Measurements from ENCODE around the gene HNRNPLL. TPM values are rescaled to one million over a fixed set of nuclear protein-coding genes. Genes with fewer than 3 reads are reported as not detected.
A peak's percentile ranks its signal among the peaks of the same experiment; 100 is the strongest.

Gene HNRNPLL
- total RNA-seq, 1 donor from 2014 or later, result 56.8 TPM

- Histone ChIP-seq H3K4me3 (no peak overlapping the region), H3K9me3 (no peaks in the 10 kb centered on the region), H3K36me3 (no peaks in the 10 kb centered on the region), H3K4me1 (no peaks in the 10 kb centered on the region), H3K27me3 (no peaks in the 10 kb centered on the region), H3K27ac (no peak overlapping the region)
- TF ChIP-seq CTCF (IDR thresholded peaks at IDR 0.05), result no peak
- intact Hi-C loops (cut with DNase I), result no loop called here
- ATAC-seq, result no peak
- no peak for DNase-seq
Observed at GRCh38 chr2:38517284-38517683, 85.4 kb downstream of the HNRNPLL start.

- no peak for TF ChIP-seq CTCF (IDR thresholded peaks at IDR 0.05)
- DNase-seq (no peak), ATAC-seq (no peak)
- no peaks in the 10 kb centered on the region for H3K4me1 ChIP-seq
- no peaks in the 10 kb centered on the region for H3K27me3 ChIP-seq
- H3K36me3 ChIP-seq, result no peaks in the 10 kb centered on the region
- H3K4me3 ChIP-seq, result no peak overlapping the region
- no peaks in the 10 kb centered on the region for H3K9me3 ChIP-seq
- intact Hi-C loops (cut with DNase I), result no loop called here
- no peak overlapping the region for H3K27ac ChIP-seq
Observed at GRCh38 chr2:38516526-38516925, 86.2 kb downstream of the HNRNPLL start.

- no peak overlapping the region for H3K4me3 ChIP-seq
- intact Hi-C loops (cut with DNase I), result no loop called here
- no peaks in the 10 kb centered on the region for H3K9me3 ChIP-seq
- H3K27ac ChIP-seq, result peak overlapping the region; percentile 78
- no peak for DNase-seq
- ATAC-seq, result no peak
- TF ChIP-seq CTCF (IDR thresholded peaks at IDR 0.05), result no peak
- H3K27me3 ChIP-seq, result no peaks in the 10 kb centered on the region
- H3K36me3 ChIP-seq, result no peaks in the 10 kb centered on the region
- H3K4me1 ChIP-seq, result no peaks in the 10 kb centered on the region
Observed at GRCh38 chr2:38516122-38516521, 86.6 kb downstream of the HNRNPLL start.

- TF ChIP-seq CTCF (IDR thresholded peaks at IDR 0.05), result no peak
- intact Hi-C loops (cut with DNase I), result no loop called here
Observed at GRCh38 chr2:38515155-38516074, 87.3 kb downstream of the HNRNPLL start.

GRCh38 chr2:38514603-38515154, 88.0 kb downstream of the HNRNPLL start:
- H3K27me3 ChIP-seq, result no peaks in the 10 kb centered on the region
- DNase-seq (no peak), ATAC-seq (no peak)
- peak overlapping the region; percentile 19 for H3K4me3 ChIP-seq
- no peaks in the 10 kb centered on the region for H3K36me3 ChIP-seq
- intact Hi-C loops (cut with DNase I), result no loop called here
- peak overlapping the region; percentile 78 for H3K27ac ChIP-seq
- TF ChIP-seq CTCF (IDR thresholded peaks at IDR 0.05), result no peak
- H3K4me1 ChIP-seq, result no peaks in the 10 kb centered on the region
- H3K9me3 ChIP-seq, result no peaks in the 10 kb centered on the region

More at GRCh38 chr2:38515155-38516074, 87.3 kb downstream of the HNRNPLL start:
- no peaks in the 10 kb centered on the region for H3K36me3 ChIP-seq
- peak overlapping the region; percentile 19 for H3K4me3 ChIP-seq
- H3K27ac ChIP-seq, result peak overlapping the region; percentile 78
- H3K27me3 ChIP-seq, result no peaks in the 10 kb centered on the region
- DNase-seq (peak; percentile 85), ATAC-seq (peak; percentile 85)
- no peaks in the 10 kb centered on the region for H3K9me3 ChIP-seq
- H3K4me1 ChIP-seq, result no peaks in the 10 kb centered on the region
